ENCODE results near the gene IRAK2. TPM values are rescaled to one million over a fixed set of nuclear protein-coding genes. Genes with fewer than 3 reads are reported as not detected.
"Not testable (repeated sequence)": the region's sequence is repeated elsewhere in the genome, so short reads cannot be mapped to it uniquely, and the experiment has no call there.

Gene IRAK2
- total RNA-seq, 1 donor from 2014 or later = 2.0 TPM

- intact Hi-C loops (cut with DNase I) = no loop called here
- ATAC-seq (peak; percentile 31), DNase-seq (ENCODE audit: missing footprints) (no peak)
Observed at GRCh38 chr3:10242182-10243065, 77.7 kb downstream of the IRAK2 start.

- ATAC-seq (no peak), DNase-seq (ENCODE audit: missing footprints) (no peak)
- intact Hi-C loops (cut with DNase I) = no loop called here
Observed at GRCh38 chr3:10244009-10244408, 79.3 kb downstream of the IRAK2 start.

GRCh38 chr3:10245081-10245712 lies 80.5 kb downstream of the IRAK2 start:
- DNase-seq (ENCODE audit: missing footprints) (no peak), ATAC-seq (no peak)
- intact Hi-C loops (cut with DNase I) = no loop called here

DNA sequence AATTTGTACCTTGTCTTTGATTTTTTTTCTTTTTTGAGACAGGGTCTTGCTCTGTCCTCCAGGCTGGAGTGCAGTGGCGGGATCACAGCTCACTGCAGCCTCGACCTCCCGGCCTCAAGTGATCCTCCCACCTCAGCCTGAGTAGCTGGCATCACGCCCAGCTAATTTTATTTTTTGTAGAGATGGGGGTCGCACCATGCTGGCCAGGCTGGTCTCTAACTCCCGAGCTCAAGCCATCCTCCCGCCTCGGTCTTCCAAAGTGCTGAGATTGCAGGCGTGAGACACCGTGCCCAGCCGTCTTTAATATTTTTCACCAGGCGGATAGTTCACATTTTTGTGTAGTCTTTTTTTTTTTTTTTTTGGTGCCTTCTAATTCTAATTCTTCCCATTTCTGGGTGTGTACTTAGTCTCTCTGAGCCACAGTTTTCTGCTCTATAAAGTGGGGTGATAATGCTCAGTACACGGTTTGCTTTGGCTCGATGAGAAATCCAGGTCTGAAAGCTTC lies 83.0 kb downstream of the IRAK2 start:
- ATAC-seq = no peak
- no peak for DNase-seq (ENCODE audit: missing footprints)

GRCh38 chr3:10248184-10248983 lies 83.7 kb downstream of the IRAK2 start, which contains the start of gene TATDN2:
Gene TATDN2, plus strand, starts transcription at chr3:10248459. Its CDS starts 742 bp downstream, at chr3:10249201.
- peak; percentile 98 for DNase-seq (ENCODE audit: missing footprints)
- peak; percentile 100 for ATAC-seq
- intact Hi-C loops (cut with DNase I) = no loop called here

More for the DNA sequence above, 83.0 kb downstream of the IRAK2 start:
- intact Hi-C loops (cut with DNase I) = no loop called here

GRCh38 chr3:10248984-10249748 lies 84.4 kb downstream of the IRAK2 start:
- ATAC-seq (no peak), DNase-seq (ENCODE audit: missing footprints) (peak; percentile 74)
- intact Hi-C loops (cut with DNase I) = no loop called here

GRCh38 chr3:10249833-10250232 lies 85.1 kb downstream of the IRAK2 start:
- intact Hi-C loops (cut with DNase I) = no loop called here
- DNase-seq (ENCODE audit: missing footprints) = no peak
- ATAC-seq = no peak

DNA sequence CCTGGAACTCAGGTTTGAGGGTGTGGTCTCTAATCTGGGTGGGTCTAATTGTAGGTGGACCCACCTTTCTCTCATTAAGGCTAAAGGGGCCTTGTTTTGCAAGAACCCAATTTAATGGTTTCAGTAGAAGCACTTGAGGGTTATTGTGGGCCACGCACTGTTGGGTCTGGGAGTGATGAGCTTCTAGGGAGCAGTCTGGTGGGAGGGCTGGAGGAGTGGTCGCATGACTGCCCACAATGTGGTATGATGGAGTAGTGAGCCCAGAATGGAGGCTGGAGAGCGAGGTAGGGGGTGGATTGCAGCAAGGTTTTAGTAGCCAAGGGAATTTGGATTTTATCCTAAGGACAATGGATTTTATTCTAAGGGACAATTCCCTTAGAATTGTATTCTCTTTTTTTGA lies 86.3 kb downstream of the IRAK2 start:
- intact Hi-C loops (cut with DNase I) = no loop called here
- no peak for ATAC-seq

GRCh38 chr3:10253731-10254130 lies 89.0 kb downstream of the IRAK2 start:
- ATAC-seq = peak; percentile 6
- no peak for DNase-seq (ENCODE audit: missing footprints)
- intact Hi-C loops (cut with DNase I) = no loop called here

More for the DNA sequence above, 86.3 kb downstream of the IRAK2 start:
- DNase-seq (ENCODE audit: missing footprints) = no peak

DNA sequence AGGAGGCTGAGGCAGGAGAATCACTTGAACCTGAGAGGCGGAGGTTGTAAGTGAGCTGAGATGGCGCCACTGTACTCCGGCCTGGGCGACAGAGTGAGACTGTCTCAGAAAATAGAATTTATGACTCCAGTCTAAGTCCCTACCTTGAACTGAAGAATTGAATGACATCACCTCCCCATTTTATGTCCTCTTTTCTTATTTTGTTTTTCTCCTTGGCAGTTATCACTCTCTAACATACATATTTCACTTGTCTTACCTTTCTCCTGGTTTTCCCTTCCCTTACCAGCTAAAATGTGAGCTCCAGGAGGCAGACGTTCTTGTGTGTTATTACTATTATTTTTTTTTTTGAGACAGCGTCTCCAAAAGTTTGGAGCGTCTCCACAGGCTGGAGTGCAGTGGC lies 91.1 kb downstream of the IRAK2 start:
- no peak for ATAC-seq
- no peak for DNase-seq (ENCODE audit: missing footprints)
- intact Hi-C loops (cut with DNase I) = no loop called here

GRCh38 chr3:10259036-10259435 lies 94.3 kb downstream of the IRAK2 start:
- ATAC-seq = no peak
- no peak for DNase-seq (ENCODE audit: missing footprints)
- intact Hi-C loops (cut with DNase I) = no loop called here

DNA sequence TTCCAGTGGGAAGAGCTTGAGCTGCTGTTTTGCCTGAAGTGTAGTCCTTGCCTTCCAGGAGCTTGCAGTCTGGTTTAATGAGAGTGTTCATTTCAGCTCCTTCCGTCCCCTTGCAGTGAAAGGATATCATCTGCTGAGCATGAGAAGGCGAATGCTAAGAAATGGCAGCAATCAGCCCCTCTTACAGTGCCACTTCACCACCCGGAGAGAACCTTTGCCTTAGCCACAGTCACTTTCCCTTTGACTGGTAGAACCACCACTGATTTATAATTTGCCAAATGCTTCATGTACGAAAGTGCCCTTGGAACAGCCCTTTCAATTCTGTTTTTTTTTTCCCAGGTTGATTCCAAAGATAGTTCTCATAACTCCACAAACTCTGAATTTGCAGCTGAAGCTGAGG lies 95.1 kb downstream of the IRAK2 start:
- no peak for ATAC-seq
- intact Hi-C loops (cut with DNase I) = no loop called here
- no peak for DNase-seq (ENCODE audit: missing footprints)

DNA sequence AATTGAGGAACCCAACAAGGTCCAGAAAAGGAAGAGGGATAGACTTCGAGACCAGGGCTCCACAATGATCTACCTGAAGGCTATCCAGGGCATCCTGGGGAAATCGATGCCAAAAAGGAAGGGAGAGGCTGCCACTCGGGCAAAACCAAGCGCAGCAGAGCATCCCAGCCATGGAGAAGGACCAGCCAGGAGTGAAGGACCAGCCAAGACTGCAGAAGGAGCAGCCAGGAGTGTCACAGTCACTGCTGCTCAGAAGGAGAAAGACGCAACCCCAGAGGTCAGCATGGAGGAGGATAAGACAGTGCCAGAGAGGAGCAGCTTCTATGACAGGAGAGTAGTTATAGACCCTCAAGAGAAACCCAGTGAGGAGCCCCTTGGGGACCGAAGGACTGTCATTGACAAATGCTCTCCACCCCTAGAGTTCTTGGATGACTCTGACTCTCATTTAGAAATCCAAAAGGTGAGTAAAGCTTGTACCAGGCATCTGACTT lies 95.5 kb downstream of the IRAK2 start:
- intact Hi-C loops (cut with DNase I) = no loop called here
- no peak for DNase-seq (ENCODE audit: missing footprints)
- ATAC-seq = no peak

GRCh38 chr3:10262027-10262426 lies 97.3 kb downstream of the IRAK2 start:
- no peak for DNase-seq (ENCODE audit: missing footprints)
- ATAC-seq = no peak
- intact Hi-C loops (cut with DNase I) = no loop called here

DNA sequence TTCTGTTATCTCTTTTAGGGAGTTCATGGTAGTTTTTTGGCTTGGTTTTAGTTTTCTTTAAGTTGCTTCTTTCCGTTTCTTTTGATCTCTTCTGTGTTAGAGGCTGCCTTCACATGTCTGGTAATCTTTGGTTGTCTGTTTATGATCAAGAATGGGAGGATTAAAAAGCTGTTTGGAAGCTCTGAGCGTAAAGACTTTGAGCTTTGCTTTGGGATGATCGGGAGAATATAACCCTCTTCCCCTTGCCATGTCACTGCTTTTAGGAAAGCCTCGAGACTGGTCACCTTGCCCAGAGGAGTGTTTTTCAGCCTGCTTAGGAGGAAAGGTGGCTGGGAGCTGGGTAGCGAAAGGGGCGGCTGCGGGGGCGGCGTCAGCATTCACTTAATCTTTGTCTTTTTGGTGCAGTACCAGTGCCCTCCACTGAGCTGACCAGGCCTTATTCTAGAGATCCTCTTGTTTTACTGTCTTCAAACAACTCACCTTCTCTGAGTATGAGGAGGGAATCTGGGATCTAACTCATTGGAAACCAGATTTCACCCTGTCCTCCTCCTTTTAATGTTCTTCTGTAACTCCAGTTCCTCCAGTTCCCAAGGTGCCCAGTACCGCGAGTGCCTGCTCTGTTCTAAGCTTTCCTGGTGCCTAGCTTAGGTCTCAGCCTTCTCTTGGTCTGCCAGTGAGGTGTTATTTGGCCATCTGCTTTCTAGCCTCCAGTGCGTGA lies 99.1 kb downstream of the IRAK2 start:
- intact Hi-C loops (cut with DNase I) = no loop called here
- DNase-seq (ENCODE audit: missing footprints) (no peak), ATAC-seq (no peak)

GRCh38 chr3:10265833-10266232 lies 101.1 kb downstream of the IRAK2 start:
- intact Hi-C loops (cut with DNase I) = no loop called here
- ATAC-seq (no peak), DNase-seq (ENCODE audit: missing footprints) (no peak)

DNA sequence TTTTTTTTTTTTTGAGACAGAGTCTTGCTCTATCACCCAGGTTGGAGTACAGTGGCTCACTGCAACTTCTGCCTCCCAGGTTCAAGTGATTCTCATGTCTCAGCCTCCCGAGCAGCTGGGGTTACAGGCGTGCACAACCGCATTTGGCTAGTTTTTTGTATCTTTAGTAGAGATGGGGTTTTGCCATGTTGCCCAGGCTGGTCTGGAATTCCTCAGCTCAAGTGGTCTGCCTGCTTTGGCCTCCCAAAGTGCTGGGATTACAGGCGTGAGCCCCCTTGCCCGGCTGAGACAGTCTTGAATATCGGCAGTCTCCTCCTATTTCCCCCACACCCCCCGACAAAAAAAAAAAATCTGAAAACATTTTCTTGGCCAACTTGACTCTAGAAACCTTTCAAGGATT lies 102.2 kb downstream of the IRAK2 start:
- intact Hi-C loops (cut with DNase I); DNase-seq (ENCODE audit: missing footprints); ATAC-seq: not testable (repeated sequence)

GRCh38 chr3:10268116-10268515 lies 103.4 kb downstream of the IRAK2 start:
- DNase-seq (ENCODE audit: missing footprints) (no peak), ATAC-seq (no peak)
- intact Hi-C loops (cut with DNase I) = no loop called here
